Measurements from ENCODE around the gene TGM1. TPM values are rescaled to one million over a fixed set of nuclear protein-coding genes. Genes with fewer than 3 reads are reported as not detected.

Gene TGM1
- total RNA-seq, 1 donor from 2014 or later = 10.2 TPM

DNA sequence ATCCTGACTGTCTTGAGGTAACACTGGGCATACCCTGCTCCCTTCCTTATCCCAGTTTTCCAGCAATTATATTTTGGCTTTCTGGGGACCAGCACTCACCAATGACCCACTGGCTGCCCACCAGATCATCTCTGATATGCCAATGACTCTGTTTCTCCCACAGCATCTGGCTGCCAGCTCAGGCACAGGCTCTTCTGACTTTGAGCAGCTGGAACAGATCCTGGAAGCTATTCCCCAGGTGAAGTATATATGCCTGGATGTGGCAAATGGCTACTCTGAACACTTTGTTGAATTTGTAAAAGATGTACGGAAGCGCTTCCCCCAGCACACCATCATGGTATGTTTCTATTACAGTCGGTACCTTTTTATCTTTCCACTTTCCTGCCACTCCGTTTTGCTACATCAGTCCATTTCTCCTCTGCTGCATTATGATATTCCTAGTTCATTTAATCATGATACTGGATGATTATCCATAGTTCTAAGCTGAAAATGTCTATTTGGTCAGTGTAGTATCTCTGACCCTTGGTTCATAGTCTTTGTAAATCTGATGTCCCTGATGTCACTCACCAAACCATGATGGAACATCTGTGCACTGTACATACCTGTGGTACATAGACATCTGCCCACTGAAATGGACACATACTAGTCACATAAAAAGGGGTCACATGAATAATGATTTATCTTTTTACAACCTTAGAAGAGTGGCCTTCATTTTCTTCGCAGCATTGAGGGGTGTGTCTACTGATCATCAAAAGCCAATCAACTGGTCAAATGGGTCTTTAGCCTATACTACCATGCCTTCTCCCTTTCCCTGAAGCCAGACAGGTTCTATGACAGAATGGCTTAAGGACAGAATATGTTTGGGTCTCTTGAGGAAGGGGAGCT, 26.9 kb downstream of the TGM1 start:
- H3K36me3 Mint-ChIP-seq = peaks cover 29% of the 10 kb centered on the region
- no peak for TF ChIP-seq CTCF (IDR thresholded peaks at IDR 0.05; ENCODE audit: unreplicated experiment)
- no peak overlapping the region for H3K27ac Mint-ChIP-seq
- no peak overlapping the region for H3K4me3 Mint-ChIP-seq
- no peak for DNase-seq (ENCODE audit: low spot score in 2 of 2, unreplicated experiment in 2 of 2)
- no peaks in the 10 kb centered on the region for H3K9me3 Mint-ChIP-seq
- H3K27me3 Mint-ChIP-seq (ENCODE audit: low read depth) = no peaks in the 10 kb centered on the region
- H3K4me1 Mint-ChIP-seq = peaks cover 46% of the 10 kb centered on the region

GRCh38 chr14:24234095-24235005, 28.6 kb downstream of the TGM1 start:
- TF ChIP-seq CTCF (IDR thresholded peaks at IDR 0.05; ENCODE audit: unreplicated experiment) = no peak
- no peaks in the 10 kb centered on the region for H3K9me3 Mint-ChIP-seq
- no peaks in the 10 kb centered on the region for H3K27me3 Mint-ChIP-seq (ENCODE audit: low read depth)
- peak overlapping the region; percentile 10 for H3K27ac Mint-ChIP-seq
- DNase-seq (ENCODE audit: low spot score in 2 of 2, unreplicated experiment in 2 of 2) = no peak
- H3K4me3 Mint-ChIP-seq = peak overlapping the region; percentile 95
- H3K4me1 Mint-ChIP-seq = peaks cover 36% of the 10 kb centered on the region
- peaks cover 22% of the 10 kb centered on the region for H3K36me3 Mint-ChIP-seq

DNA sequence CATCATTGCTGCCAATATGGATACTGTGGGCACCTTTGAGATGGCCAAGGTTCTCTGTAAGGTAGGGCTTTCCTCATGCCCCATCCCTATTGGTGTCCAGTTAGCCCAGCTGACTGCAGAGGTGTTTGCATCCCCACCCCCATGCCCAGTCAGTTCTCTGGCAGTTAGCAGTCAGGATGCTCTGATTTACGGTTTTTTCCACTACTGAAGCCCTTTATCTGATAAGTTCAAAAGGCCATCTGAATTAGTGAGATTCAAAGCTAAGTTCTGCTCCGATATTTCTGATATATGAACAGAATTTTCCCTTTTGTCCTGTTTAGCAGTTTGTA, 29.5 kb downstream of the TGM1 start:
- Mint-ChIP-seq H3K9me3 (no peaks in the 10 kb centered on the region), H3K36me3 (peaks cover 22% of the 10 kb centered on the region), H3K4me1 (peaks cover 36% of the 10 kb centered on the region), H3K27ac (peak overlapping the region; percentile 98), H3K4me3 (peak overlapping the region; percentile 95), H3K27me3 (ENCODE audit: low read depth) (no peaks in the 10 kb centered on the region)
- TF ChIP-seq CTCF (IDR thresholded peaks at IDR 0.05; ENCODE audit: unreplicated experiment) = no peak
- no peak for DNase-seq (ENCODE audit: low spot score in 2 of 2, unreplicated experiment in 2 of 2)

DNA sequence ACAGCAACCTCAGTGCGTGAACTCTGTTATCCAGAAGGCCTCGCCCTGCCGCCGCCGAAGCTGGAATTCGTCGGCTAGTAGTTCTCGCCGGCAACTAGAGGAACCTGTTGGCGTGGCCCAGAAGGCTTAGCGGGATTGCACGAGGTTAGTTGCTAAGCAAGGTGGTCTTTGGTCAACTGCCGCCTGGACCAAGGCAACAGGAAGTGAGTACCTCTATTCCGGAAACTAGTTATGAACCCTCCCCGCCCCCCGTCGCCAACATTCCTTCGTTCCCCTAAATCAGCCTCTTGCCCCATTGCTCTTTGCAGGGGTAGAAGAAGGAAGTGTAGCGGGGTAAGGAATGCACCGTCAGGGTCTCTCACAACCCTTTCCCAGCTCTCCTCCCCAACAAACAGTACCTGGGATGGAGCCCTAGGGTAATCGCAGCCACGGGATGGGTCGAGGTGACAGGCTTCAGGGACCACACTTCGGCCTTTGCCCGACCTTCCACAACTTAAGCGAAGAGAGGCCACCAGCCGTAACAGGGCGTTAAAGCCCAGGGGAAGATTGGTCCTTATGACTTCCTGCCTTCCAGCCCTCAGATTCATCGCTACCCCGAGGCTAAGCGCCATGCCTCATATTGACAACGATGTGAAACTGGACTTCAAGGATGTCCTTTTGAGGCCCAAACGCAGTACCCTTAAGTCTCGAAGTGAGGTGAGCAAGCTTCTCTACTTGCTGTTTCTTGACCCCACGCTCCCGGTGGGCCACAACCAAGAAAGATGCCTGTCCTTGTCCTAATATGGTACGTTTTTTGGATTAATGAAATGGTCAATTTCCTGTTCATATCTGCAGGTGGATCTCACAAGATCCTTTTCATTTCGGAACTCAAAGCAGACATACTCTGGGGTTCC, 30.1 kb downstream of the TGM1 start, which contains the start of gene GMPR2:
Gene GMPR2 (plus strand): TSS at position 285 of the 893 bp plus-strand sequence. CDS start 325 bp downstream, at position 610.
- peak within 1 kb of the TSS; percentile 98 for H3K27ac Mint-ChIP-seq
- H3K4me1 Mint-ChIP-seq = peaks cover 32% of the 10 kb centered on the region
- DNase-seq (ENCODE audit: low spot score in 2 of 2, unreplicated experiment in 2 of 2) = no peak
- H3K27me3 Mint-ChIP-seq (ENCODE audit: low read depth) = no peaks in the 10 kb centered on the region
- peak within 1 kb of the TSS; percentile 95 for H3K4me3 Mint-ChIP-seq
- peaks cover 19% of the 10 kb centered on the region for H3K36me3 Mint-ChIP-seq
- TF ChIP-seq CTCF (IDR thresholded peaks at IDR 0.05; ENCODE audit: unreplicated experiment) = no peak
- no peaks in the 10 kb centered on the region for H3K9me3 Mint-ChIP-seq

GRCh38 chr14:24232121-24232644, 30.8 kb downstream of the TGM1 start, which contains the start of gene NEDD8:
NEDD8 (minus strand) TSS chr14:24232367; CDS start chr14:24232267, 100 bp downstream.
- Mint-ChIP-seq H3K9me3 (no peaks in the 10 kb centered on the region), H3K36me3 (peaks cover 17% of the 10 kb centered on the region), H3K4me1 (peaks cover 30% of the 10 kb centered on the region), H3K27ac (peak within 1 kb of the TSS; percentile 98), H3K4me3 (peak within 1 kb of the TSS; percentile 95), H3K27me3 (ENCODE audit: low read depth) (no peaks in the 10 kb centered on the region)
- DNase-seq (ENCODE audit: low spot score in 2 of 2, unreplicated experiment in 2 of 2) = peak; percentile 65 to 79
- no peak for TF ChIP-seq CTCF (IDR thresholded peaks at IDR 0.05; ENCODE audit: unreplicated experiment)

All from mesothelial cell of epicardium (in vitro differentiated cells).